Prostate gland (tissue), 2 donors: ENCODE measurements around the gene ZNF511.
A peak's percentile ranks its signal among the peaks of the same experiment; 100 is the strongest.

Experiments
- CTCF ChIP-seq, 4 experiments: fragments of 200-600 bp in 2 of 4; fragments of 450-650 bp in 2 of 4; sonication (generic) in 2 of 4; IDR thresholded peaks; 1 replicate in 3 of 4; 2 replicates in 1 of 4; pipeline ENCODE4 v1.5.1; 2016 to 2019; ENCODE audit warnings: antibody characterized with exemption in 4 of 4, mild to moderate bottlenecking in 2 of 4, moderate library complexity in 2 of 4
- POLR2A ChIP-seq: fragments of 450-650 bp; IDR thresholded peaks from one replicate; pipeline ENCODE4 v1.6.1; 2016; ENCODE audit warnings: antibody characterized with exemption, mild to moderate bottlenecking
- POLR2AphosphoS5 ChIP-seq: sonication (generic); formaldehyde crosslinking; IDR thresholded peaks from one replicate; pipeline ENCODE4 v1.6.1; 2017; ENCODE audit warnings: antibody characterized with exemption

GRCh38 chr10:133276435-133277201 lies 32.1 kb upstream of the ZNF511 start, which contains the start of gene ADAM8:
- TF ChIP-seq CTCF (IDR thresholded peaks at IDR 0.05) (no peak), POLR2A (peak; percentile 6), POLR2AphosphoS5 (no peak)
